Large intestine (tissue), 3 donors: ENCODE data around the gene CCDC77. TPM values are rescaled to one million over a fixed set of nuclear protein-coding genes. Genes with fewer than 3 reads are reported as not detected.
"Not testable (repeated sequence)": the region's sequence is repeated elsewhere in the genome, so short reads cannot be mapped to it uniquely, and the experiment has no call there.

Experiments
- DNase-seq, 2 donors: peaks; one replicate each; pipeline versions ENCODE4 v3.0.0 to v3.0.0-alpha.2; 2013
- H3K27ac ChIP-seq: one replicate; pipeline ENCODE4 v1.5.1; 2013; ENCODE audit warnings: low read length
- H3K27me3 ChIP-seq: 2 replicates; pipeline ENCODE4 v1.6.1; 2013; ENCODE audit warnings: low read length; ENCODE audit not compliant: control insufficient read depth, insufficient read depth
- H3K36me3 ChIP-seq: 2 replicates; pipeline ENCODE4 v1.6.1; 2013; ENCODE audit warnings: low read length; ENCODE audit not compliant: control insufficient read depth, insufficient read depth
- H3K4me1 ChIP-seq: one replicate; pipeline ENCODE4 v1.6.1; 2013; ENCODE audit warnings: low read length; ENCODE audit not compliant: control insufficient read depth, insufficient read depth
- H3K4me3 ChIP-seq: one replicate; pipeline ENCODE4 v1.5.1; 2013; ENCODE audit warnings: low read length
- H3K9me3 ChIP-seq: one replicate; pipeline ENCODE4 v1.6.1; 2013; ENCODE audit warnings: mild to moderate bottlenecking, low read depth, low read length, moderate library complexity; ENCODE audit not compliant: control insufficient read depth
- WGBS: methylation state at CpG from one replicate; pipeline ENCODE4 v1.1.5; 2013; ENCODE audit warnings: low lambda C conversion rate; ENCODE audit not compliant: insufficient coverage; 5-methylcytosine and 5-hydroxymethylcytosine counted together
- polyA plus RNA-seq: library from polyadenylated mRNA; unstranded; fragments of 120-200 nt; gene quantifications from one replicate; pipeline ENCODE4 v1.2.1, GENCODE V29; 2013

CCDC77 gene
- polyA plus RNA-seq, 1 donor, result 12.0 TPM

- H3K27ac ChIP-seq, result peak within 1 kb of the TSS; percentile 93
- no peaks in the 10 kb centered on the region for H3K27me3 ChIP-seq
- DNase-seq, result peak; percentile 91 to 99
- peaks cover 5% of the 10 kb centered on the region for H3K4me1 ChIP-seq
- H3K4me3 ChIP-seq, result peak within 1 kb of the TSS; percentile 79
- WGBS, result 0% methylated on average over 1 of the region's 53 CpGs
- no peaks in the 10 kb centered on the region for H3K9me3 ChIP-seq
- H3K36me3 ChIP-seq, result no peaks in the 10 kb centered on the region
Observed at GRCh38 chr12:389142-390096, 12.0 kb upstream of the CCDC77 start, which contains the start of gene KDM5A. Gene KDM5A (minus strand): TSS chr12:389320. CDS start chr12:389091, 229 bp downstream.

GRCh38 chr12:400828-401227 lies 616 bp upstream of the CCDC77 start:
- Histone ChIP-seq H3K4me3 (peak overlapping the region; percentile 74), H3K27ac (peak overlapping the region; percentile 81), H3K4me1 (peaks cover 7% of the 10 kb centered on the region), H3K36me3 (no peaks in the 10 kb centered on the region), H3K27me3 (no peaks in the 10 kb centered on the region), H3K9me3 (no peaks in the 10 kb centered on the region)
- peak in 1 of 2 donors; percentile 17 for DNase-seq
- 8% methylated on average over 2 of the region's 8 CpGs for WGBS

GRCh38 chr12:402029-402389 lies 565 bp downstream of the CCDC77 start:
- no peaks in the 10 kb centered on the region for H3K27me3 ChIP-seq
- H3K9me3 ChIP-seq, result no peaks in the 10 kb centered on the region
- no peaks in the 10 kb centered on the region for H3K36me3 ChIP-seq
- peaks cover 7% of the 10 kb centered on the region for H3K4me1 ChIP-seq
- peak overlapping the region; percentile 74 for H3K4me3 ChIP-seq
- peak in 1 of 2 donors; percentile 52 for DNase-seq
- WGBS, result 13% methylated on average over 3 of the region's 8 CpGs
- peak overlapping the region; percentile 81 for H3K27ac ChIP-seq

GRCh38 chr12:414859-415258 lies 13.4 kb downstream of the CCDC77 start:
- DNase-seq, result no peak
- no peaks in the 10 kb centered on the region for H3K4me1 ChIP-seq
- no CpG with 5 or more reads among the region's 2 CpGs for WGBS
- peaks cover 38% of the 10 kb centered on the region for H3K36me3 ChIP-seq
- no peaks in the 10 kb centered on the region for H3K27me3 ChIP-seq
- H3K9me3 ChIP-seq, result no peaks in the 10 kb centered on the region
- H3K4me3 ChIP-seq, result no peak overlapping the region
- H3K27ac ChIP-seq, result no peak overlapping the region

- Histone ChIP-seq H3K27me3 (no peaks in the 10 kb centered on the region), H3K9me3 (no peaks in the 10 kb centered on the region), H3K36me3 (peaks cover 27% of the 10 kb centered on the region), H3K4me3 (no peak overlapping the region), H3K4me1 (no peaks in the 10 kb centered on the region), H3K27ac (no peak overlapping the region)
- no peak for DNase-seq
- no CpG with 5 or more reads among the region's 6 CpGs for WGBS
Observed at GRCh38 chr12:418432-418831, 17.0 kb downstream of the CCDC77 start.

GRCh38 chr12:422526-422925 lies 21.1 kb downstream of the CCDC77 start:
- WGBS, result 80% methylated on average over 1 of the region's 3 CpGs

GRCh38 chr12:435737-436136 lies 34.3 kb downstream of the CCDC77 start:
- not testable (repeated sequence) for H3K4me3 ChIP-seq, H3K9me3 ChIP-seq, DNase-seq, H3K27ac ChIP-seq, H3K4me1 ChIP-seq, H3K27me3 ChIP-seq
- WGBS, result no CpG with 5 or more reads among the region's 2 CpGs
- peaks cover 33% of the 10 kb centered on the region for H3K36me3 ChIP-seq

More at GRCh38 chr12:422526-422925, 21.1 kb downstream of the CCDC77 start:
- Histone ChIP-seq H3K4me3 (no peak overlapping the region), H3K27ac (no peak overlapping the region), H3K4me1 (no peaks in the 10 kb centered on the region), H3K9me3 (no peaks in the 10 kb centered on the region), H3K36me3 (peaks cover 22% of the 10 kb centered on the region), H3K27me3 (no peaks in the 10 kb centered on the region)
- DNase-seq, result no peak

GRCh38 chr12:442235-442884 lies 40.9 kb downstream of the CCDC77 start:
- Histone ChIP-seq H3K36me3 (peaks cover 6% of the 10 kb centered on the region), H3K27ac (no peak overlapping the region), H3K4me1 (no peaks in the 10 kb centered on the region), H3K4me3 (no peak overlapping the region), H3K27me3 (no peaks in the 10 kb centered on the region), H3K9me3 (no peaks in the 10 kb centered on the region)
- WGBS, result 59% methylated on average over 6 of the region's 16 CpGs
- DNase-seq, result peak; percentile 22 to 24

- H3K27ac ChIP-seq, result no peak overlapping the region
- H3K36me3 ChIP-seq, result no peaks in the 10 kb centered on the region
- no peaks in the 10 kb centered on the region for H3K9me3 ChIP-seq
- DNase-seq, result no peak
- peaks cover 2% of the 10 kb centered on the region for H3K27me3 ChIP-seq
- no CpG with 5 or more reads among the region's 1 CpG for WGBS
- peaks cover 6% of the 10 kb centered on the region for H3K4me1 ChIP-seq
- H3K4me3 ChIP-seq, result no peak overlapping the region
Observed at GRCh38 chr12:447141-447540, 45.7 kb downstream of the CCDC77 start.

GRCh38 chr12:449203-449602 lies 47.8 kb downstream of the CCDC77 start:
- H3K27ac ChIP-seq, result no peak overlapping the region
- peaks cover 15% of the 10 kb centered on the region for H3K9me3 ChIP-seq
- H3K4me1 ChIP-seq, result peaks cover 6% of the 10 kb centered on the region
- H3K36me3 ChIP-seq, result no peaks in the 10 kb centered on the region
- H3K4me3 ChIP-seq, result no peak overlapping the region
- no CpG with 5 or more reads among the region's 4 CpGs for WGBS
- no peak for DNase-seq
- peaks cover 2% of the 10 kb centered on the region for H3K27me3 ChIP-seq
